Lung (tissue), 12 donors: ENCODE data around the gene ARAP1. TPM values are rescaled to one million over a fixed set of nuclear protein-coding genes. Genes with fewer than 3 reads are reported as not detected.
"Not testable (repeated sequence)": the region's sequence is repeated elsewhere in the genome, so short reads cannot be mapped to it uniquely, and the experiment has no call there.

Experiments used
- ATAC-seq: fragments of 200-7000 bp; cut with Tn5 transposase; one replicate; pipeline ENCODE4 v1.9.1; 2020; ENCODE audit warnings: moderate number of reproducible peaks; ENCODE audit not compliant: insufficient read depth, low FRiP score
- DNase-seq, 3 donors: peaks; one replicate each; pipeline ENCODE4 v3.0.0-alpha.2; 2013 to 2017
- H3K27ac ChIP-seq, 2 donors: one replicate each; pipeline ENCODE4 v1.5.1; 2013; ENCODE audit warnings: mild to moderate bottlenecking in 2 of 2, moderate library complexity in 2 of 2, control low read depth in 1 of 2, inconsistent platforms in 1 of 2, low read depth in 1 of 2, low read length in 1 of 2
- H3K27me3 ChIP-seq, 3 donors: one replicate each; pipeline ENCODE4 v1.5.1; 2013; ENCODE audit warnings: low read length in 2 of 3; ENCODE audit not compliant: control insufficient read depth in 3 of 3, insufficient read depth in 3 of 3
- H3K36me3 ChIP-seq, 4 donors: one replicate each; pipeline ENCODE4 v1.5.1; 2013; ENCODE audit warnings: low read length in 4 of 4, mild to moderate bottlenecking in 1 of 4, moderate library complexity in 1 of 4; ENCODE audit not compliant: control insufficient read depth in 4 of 4, insufficient read depth in 4 of 4
- H3K4me1 ChIP-seq, 5 donors: one replicate each; pipeline ENCODE4 v1.5.1; 2013; ENCODE audit warnings: low read length in 5 of 5, mild to moderate bottlenecking in 2 of 5, moderate library complexity in 1 of 5; ENCODE audit not compliant: control insufficient read depth in 5 of 5, insufficient read depth in 5 of 5
- H3K4me3 ChIP-seq: one replicate; pipeline ENCODE4 v1.5.1; 2013; ENCODE audit warnings: mild to moderate bottlenecking, control low read depth, moderate library complexity
- H3K9ac ChIP-seq, 2 donors: one replicate each; pipeline ENCODE4 v1.5.1; 2013; ENCODE audit warnings: low read length in 2 of 2, control low read depth in 1 of 2; ENCODE audit not compliant: insufficient read depth in 1 of 2
- H3K9me3 ChIP-seq, 4 donors: one replicate each; pipeline ENCODE4 v1.5.1; 2013; ENCODE audit warnings: low read length in 3 of 4, mild to moderate bottlenecking in 1 of 4, moderate library complexity in 1 of 4; ENCODE audit not compliant: control insufficient read depth in 4 of 4, insufficient read depth in 3 of 4
- whole genome bisulfite sequencing, 2 donors: extraction: QIAGEN DNeasy Blood & Tissue Kit; methylation state at CpG; one replicate each; pipeline ENCODE4 v1.1.7; 2013; 5-methylcytosine and 5-hydroxymethylcytosine counted together
- polyA plus RNA-seq, 2 donors: library from polyadenylated mRNA; stranded (reverse); fragments of 200-250 nt; gene quantifications; one replicate each; pipeline ENCODE4 v1.2.1, GENCODE V29; 2013
- total RNA-seq, 2 donors: library from RNA; depleted of rRNA in 1 of 2; stranded (reverse); fragments of >200 nt in 1 of 2; gene quantifications; one replicate each; pipeline ENCODE4 v1.2.1, GENCODE V29; 2014 to 2021
- TF ChIP-seq, protein P1 (sequence below): IDR thresholded peaks from 2 replicates; pipeline ENCODE4 v1.5.1; 2012; ENCODE audit warnings: mild to moderate bottlenecking; ENCODE audit errors: control extremely low read depth, extremely low read depth
- donor health status: control.
- donor health status: control.
- donor health status: Bipolar disorder and iron deficiency.
- donor health status: healthy.
- donor health status: DM: yes; HTN: yes; CAD: no.

ARAP1 gene
- total and polyA plus RNA-seq, 4 donors, result 134 to 218 (median 173) TPM

DNA sequence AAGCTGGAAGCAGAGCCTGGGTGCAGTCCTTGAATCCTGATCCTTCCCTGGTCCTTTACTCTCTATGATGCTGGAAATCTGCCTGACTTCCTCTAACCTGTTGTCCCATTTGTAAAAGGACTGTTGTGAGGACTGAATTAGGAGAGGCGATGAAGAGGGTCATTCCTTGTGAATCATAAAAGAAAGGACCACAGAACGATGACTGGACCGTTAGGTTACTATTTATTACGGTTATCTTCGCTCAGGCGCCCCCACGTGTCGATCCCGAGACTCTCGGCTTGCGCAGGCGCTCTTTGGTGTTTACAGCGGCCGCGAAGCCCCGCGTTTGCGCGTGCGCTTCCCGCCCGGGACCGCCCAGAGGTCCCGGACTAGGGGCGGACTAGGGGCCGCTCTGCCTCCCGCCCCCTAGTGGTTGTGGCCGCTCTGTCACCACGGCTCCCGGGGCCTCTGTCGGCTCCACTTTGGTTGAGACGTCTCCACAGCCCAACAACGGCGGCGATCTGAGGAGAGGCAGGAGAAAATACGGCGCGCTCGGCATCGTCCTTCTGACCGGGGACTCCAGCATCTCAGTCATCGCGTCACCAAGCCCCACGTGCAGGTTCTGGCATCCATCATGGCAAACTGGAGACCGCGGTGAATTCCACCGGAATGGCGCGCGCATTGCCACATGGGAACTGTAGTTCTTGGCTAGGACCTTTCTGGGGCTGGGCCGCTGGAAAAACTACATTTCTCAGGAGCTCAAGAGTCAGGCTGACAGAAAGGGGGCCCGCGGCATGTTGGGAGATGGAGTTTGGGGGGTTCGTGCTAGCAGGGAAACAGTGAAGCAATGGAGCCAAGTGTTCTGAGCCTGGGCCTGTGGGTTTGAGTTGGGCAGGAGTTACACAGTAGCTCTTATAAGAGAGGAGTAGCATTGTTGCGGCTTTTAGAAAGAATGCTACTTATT, 41.5 kb upstream of the ARAP1 start, which contains the start of gene STARD10:
Gene STARD10, minus strand, starts transcription at position 623 of the 943 bp plus-strand sequence. CDS start 12,866 bp downstream, outside the sequence.
- Histone ChIP-seq H3K27me3 (no peaks in the 10 kb centered on the region), H3K4me3 (peak within 1 kb of the TSS; percentile 43), H3K9me3 (no peaks in the 10 kb centered on the region), H3K27ac (peak within 1 kb of the TSS; percentile 82 to 95), H3K9ac (peak within 1 kb of the TSS in 1 of 2 donors; percentile 90), H3K4me1 (peaks cover 0 to 17% (median 5%) of the 10 kb centered on the region in 5 donors), H3K36me3 (no peaks in the 10 kb centered on the region)
- ATAC-seq, result peak; percentile 97
- 2% methylated on average over 55 of the region's 55 CpGs for WGBS, 2 donors
- DNase-seq, result peak; percentile 97 to 98 (median 98)
- TF ChIP-seq, protein P1, sequence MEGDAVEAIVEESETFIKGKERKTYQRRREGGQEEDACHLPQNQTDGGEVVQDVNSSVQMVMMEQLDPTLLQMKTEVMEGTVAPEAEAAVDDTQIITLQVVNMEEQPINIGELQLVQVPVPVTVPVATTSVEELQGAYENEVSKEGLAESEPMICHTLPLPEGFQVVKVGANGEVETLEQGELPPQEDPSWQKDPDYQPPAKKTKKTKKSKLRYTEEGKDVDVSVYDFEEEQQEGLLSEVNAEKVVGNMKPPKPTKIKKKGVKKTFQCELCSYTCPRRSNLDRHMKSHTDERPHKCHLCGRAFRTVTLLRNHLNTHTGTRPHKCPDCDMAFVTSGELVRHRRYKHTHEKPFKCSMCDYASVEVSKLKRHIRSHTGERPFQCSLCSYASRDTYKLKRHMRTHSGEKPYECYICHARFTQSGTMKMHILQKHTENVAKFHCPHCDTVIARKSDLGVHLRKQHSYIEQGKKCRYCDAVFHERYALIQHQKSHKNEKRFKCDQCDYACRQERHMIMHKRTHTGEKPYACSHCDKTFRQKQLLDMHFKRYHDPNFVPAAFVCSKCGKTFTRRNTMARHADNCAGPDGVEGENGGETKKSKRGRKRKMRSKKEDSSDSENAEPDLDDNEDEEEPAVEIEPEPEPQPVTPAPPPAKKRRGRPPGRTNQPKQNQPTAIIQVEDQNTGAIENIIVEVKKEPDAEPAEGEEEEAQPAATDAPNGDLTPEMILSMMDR, result peak; percentile 82

DNA sequence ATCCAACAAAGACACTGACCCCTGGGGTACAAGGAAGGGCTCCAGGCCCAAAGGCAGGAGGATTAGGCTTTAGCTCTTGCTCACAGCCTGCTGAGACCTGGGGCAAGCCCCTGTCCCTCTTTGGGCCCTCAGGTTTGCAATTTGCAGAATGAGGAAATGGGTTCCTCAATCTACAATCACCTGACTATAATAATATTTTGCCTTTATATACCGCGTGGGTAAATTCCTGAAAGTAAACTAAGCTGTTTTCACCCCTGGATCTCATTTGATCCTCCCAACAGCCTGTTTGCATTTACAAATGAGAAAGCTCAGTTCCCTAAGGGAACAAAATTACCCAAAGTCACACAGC, 40.8 kb upstream of the ARAP1 start:
- H3K4me1 ChIP-seq, result peaks cover 0 to 20% (median 5%) of the 10 kb centered on the region in 5 donors
- no peak for ATAC-seq
- H3K27me3 ChIP-seq, result no peaks in the 10 kb centered on the region
- H3K36me3 ChIP-seq, result no peaks in the 10 kb centered on the region
- peak overlapping the region; percentile 27 to 68 for H3K27ac ChIP-seq
- no peak for DNase-seq
- no peak overlapping the region for H3K4me3 ChIP-seq
- 27 to 61% methylated on average over 2 of the region's 2 CpGs for WGBS, 2 donors
- peak overlapping the region in 1 of 2 donors; percentile 90 for H3K9ac ChIP-seq
- TF ChIP-seq, protein P1, result no peak
- H3K9me3 ChIP-seq, result no peaks in the 10 kb centered on the region

DNA sequence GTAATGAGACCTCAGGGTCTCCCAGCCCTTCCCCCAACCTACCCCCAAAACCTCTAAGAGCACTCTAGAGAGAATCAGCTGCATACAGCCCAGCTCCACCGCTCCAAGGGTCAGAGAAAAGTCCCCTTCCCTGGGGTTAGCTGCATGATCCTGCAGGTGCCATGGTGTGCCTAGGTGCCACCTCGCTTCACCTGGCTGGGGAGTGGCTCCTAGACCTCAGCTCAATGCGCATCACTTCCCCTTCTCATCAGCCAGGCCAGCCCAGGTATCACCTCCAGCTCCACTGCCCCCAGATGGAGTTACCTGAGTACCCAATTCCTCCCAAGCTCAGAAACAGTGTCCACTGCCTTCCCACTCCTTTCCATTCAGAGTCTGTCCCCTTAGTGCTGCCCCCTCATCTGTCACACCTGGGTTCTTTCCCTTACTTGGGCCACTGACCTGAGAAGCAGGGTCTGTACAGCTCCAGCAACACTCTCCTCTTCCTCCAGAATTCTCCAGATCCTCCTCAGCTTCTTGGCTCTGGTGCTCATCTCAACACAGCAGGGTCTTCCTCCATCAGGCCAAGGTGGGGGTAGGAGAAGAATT, 40.3 kb upstream of the ARAP1 start:
- Histone ChIP-seq H3K9ac (peak overlapping the region in 1 of 2 donors; percentile 90), H3K36me3 (no peaks in the 10 kb centered on the region), H3K9me3 (no peaks in the 10 kb centered on the region), H3K4me1 (peaks cover 0 to 24% (median 5%) of the 10 kb centered on the region in 5 donors), H3K27ac (no peak overlapping the region), H3K4me3 (no peak overlapping the region), H3K27me3 (no peaks in the 10 kb centered on the region)
- DNase-seq (no peak), ATAC-seq (no peak)
- TF ChIP-seq, protein P1, result no peak
- WGBS, 2 donors, result 96 to 97% methylated on average over 3 of the region's 3 CpGs

DNA sequence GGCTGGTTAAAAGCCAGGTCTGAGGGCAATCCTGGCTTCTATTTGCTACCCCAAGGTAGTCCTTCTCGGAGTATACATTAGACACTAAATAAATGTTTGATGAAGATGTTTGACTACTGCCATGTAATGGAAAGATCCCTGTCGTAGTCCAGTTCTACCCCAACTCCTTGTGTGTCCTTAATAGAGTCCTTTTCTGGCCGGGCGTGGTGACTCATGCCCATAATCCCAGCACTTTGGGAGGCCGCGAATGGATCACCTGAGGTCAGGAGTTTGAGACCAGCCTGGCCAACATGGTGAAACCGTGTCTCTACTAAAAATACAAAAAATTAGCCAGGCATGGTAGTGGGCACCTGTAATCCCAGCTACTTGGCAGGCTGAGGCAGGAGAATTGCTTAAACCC, 39.0 kb upstream of the ARAP1 start:
- not testable (repeated sequence) for ATAC-seq, H3K9ac ChIP-seq, H3K9me3 ChIP-seq, H3K4me3 ChIP-seq, H3K27ac ChIP-seq, DNase-seq, H3K36me3 ChIP-seq, H3K27me3 ChIP-seq
- peaks cover 0 to 28% (median 15%) of the 10 kb centered on the region in 5 donors for H3K4me1 ChIP-seq
- 73 to 94% methylated on average over 7 of the region's 7 CpGs for WGBS, 2 donors
